Measurements from ENCODE around the gene ROBO2.

ROBO2 gene

DNA sequence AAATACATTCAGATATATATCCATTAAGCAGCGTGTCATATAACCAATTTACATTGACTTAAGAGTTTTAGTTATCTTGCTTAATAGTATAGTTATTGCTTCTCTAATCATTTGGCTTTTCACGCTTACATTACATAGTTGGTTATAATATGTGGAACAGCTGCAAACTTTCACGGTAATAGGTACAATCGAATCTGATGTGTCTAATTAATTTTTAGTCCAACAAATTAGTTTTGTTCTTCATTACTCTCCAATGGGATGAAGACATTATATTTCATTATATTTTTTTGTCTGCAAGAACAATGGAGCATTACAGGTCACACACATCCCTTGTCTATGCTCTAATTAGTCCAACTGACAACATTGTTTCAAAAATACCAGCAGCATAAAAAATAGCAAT lies 546.3 kb downstream of the ROBO2 start:
- no peak for DNase-seq (ENCODE audit: low read depth)

DNA sequence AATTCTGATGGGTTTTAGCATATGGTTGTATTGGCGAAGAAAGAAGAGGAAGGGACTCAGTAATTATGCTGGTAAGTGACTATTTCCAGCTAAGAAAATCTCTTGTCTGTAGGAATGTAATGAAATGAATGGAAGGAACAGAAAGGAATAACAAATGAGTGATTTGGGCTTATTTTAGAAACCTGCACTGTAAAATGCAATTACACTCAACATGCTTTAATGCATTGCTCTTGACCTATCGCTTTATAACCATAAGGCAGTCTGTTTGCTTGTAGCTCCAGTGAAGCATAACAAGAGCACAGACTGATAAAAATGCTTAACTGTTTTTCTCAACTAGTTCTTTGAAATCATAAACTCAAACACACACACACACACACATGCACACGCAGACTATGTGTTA lies 549.0 kb downstream of the ROBO2 start:
- no peak for DNase-seq (ENCODE audit: low read depth)

- no peak for DNase-seq (ENCODE audit: low read depth)
Observed at GRCh38 chr3:77590191-77590590, 550.3 kb downstream of the ROBO2 start.

- DNase-seq (ENCODE audit: low read depth), result no peak
Observed at GRCh38 chr3:77595371-77595870, 555.5 kb downstream of the ROBO2 start.

- DNase-seq (ENCODE audit: low read depth), result no peak
Observed at GRCh38 chr3:77599948-77600347, 560.0 kb downstream of the ROBO2 start.

- DNase-seq (ENCODE audit: low read depth), result no peak
Observed at GRCh38 chr3:77601823-77602415, 562.0 kb downstream of the ROBO2 start.

- no peak for DNase-seq (ENCODE audit: low read depth)
Observed at GRCh38 chr3:77602722-77603121, 562.8 kb downstream of the ROBO2 start.

- DNase-seq (ENCODE audit: low read depth), result no peak
Observed at GRCh38 chr3:77605308-77605707, 565.4 kb downstream of the ROBO2 start.

DNA sequence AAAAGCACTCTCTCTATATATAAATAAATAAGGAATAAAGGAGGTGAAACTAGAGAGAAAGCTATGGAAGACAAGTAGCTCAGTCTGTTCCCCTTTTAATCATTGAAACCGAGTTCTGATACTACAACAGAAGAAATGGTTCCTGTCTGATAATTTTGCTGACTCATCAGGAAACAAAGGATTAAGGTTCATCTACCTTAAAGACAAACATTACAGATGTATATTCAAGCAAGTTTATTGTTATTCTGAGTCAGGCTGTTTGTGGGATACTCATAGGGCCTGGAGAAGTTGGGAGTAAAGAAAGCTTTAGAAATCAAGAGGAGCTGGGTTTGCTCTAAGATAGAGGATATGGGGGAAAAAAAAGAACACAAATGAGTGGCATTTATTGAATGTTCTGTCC lies 566.0 kb downstream of the ROBO2 start:
- no peak for DNase-seq (ENCODE audit: low read depth)

- no peak for DNase-seq (ENCODE audit: low read depth)
Observed at GRCh38 chr3:77606372-77606771, 566.5 kb downstream of the ROBO2 start.

GRCh38 chr3:77618686-77619085 lies 578.8 kb downstream of the ROBO2 start:
- no peak for DNase-seq (ENCODE audit: low read depth)

- DNase-seq (ENCODE audit: low read depth), result no peak
Observed at GRCh38 chr3:77620009-77620408, 580.1 kb downstream of the ROBO2 start.

DNA sequence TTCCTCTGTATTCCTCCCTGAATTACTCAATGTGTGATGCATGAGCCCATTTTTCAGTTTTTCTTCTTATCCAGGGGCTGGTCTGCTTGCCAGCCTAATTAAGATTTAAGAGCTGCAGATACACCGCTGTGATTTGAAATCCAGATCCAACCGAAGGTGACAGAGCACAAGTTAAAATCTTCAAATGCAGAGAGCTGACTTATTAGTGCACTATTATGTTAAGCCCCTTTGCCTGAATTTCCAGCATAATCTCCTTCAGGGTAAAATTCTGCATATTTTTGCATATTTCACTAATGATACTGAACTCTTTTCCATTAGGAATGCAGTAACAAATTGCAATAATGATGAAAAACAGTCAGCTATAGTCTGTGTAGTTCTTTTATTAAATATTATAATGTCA lies 583.6 kb downstream of the ROBO2 start:
- DNase-seq (ENCODE audit: low read depth), result no peak

GRCh38 chr3:77626157-77626556 lies 586.3 kb downstream of the ROBO2 start:
- DNase-seq (ENCODE audit: low read depth), result no peak

DNA sequence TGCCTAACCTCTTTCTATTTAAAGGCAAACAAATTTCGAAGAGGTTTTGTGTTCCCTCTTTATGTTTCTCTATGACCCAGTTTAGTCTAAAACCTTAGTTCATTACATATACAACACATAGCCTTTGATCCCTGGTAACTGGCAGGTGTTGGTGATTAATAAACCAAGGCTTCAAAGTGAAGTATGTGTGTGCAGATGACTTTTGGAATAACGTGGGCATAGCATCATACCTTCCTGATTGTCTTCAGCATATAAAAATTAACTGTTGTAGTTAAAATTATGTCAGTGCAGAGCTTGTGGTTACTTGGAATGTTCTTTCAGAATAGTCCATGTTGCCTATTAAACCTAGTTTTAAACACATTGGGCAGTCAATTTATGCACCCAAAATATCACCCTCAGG lies 608.3 kb downstream of the ROBO2 start:
- DNase-seq (ENCODE audit: low read depth), result no peak

GRCh38 chr3:77648664-77649063 lies 608.8 kb downstream of the ROBO2 start:
- no peak for DNase-seq (ENCODE audit: low read depth)

GRCh38 chr3:77652624-77653023 lies 612.7 kb downstream of the ROBO2 start:
- DNase-seq (ENCODE audit: low read depth), result no peak

DNA sequence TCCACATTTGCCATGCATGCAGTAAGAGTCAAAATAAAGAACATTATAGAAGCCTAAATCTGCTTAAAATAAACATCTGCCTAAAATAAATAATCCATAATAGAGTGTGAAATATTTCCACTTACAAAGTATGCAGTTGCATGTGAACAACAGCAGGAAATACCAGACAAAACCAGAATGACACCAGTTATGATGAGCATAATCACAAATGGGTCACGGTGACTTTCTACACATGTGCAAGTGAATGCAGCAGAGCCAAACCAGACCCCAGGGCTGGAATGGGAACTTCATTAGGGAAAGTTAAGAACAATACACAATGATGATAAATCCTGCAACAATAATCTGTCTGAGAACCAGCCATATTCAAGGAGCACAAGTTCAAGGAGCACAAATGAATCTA lies 615.5 kb downstream of the ROBO2 start:
- no peak for DNase-seq (ENCODE audit: low read depth)

DNA sequence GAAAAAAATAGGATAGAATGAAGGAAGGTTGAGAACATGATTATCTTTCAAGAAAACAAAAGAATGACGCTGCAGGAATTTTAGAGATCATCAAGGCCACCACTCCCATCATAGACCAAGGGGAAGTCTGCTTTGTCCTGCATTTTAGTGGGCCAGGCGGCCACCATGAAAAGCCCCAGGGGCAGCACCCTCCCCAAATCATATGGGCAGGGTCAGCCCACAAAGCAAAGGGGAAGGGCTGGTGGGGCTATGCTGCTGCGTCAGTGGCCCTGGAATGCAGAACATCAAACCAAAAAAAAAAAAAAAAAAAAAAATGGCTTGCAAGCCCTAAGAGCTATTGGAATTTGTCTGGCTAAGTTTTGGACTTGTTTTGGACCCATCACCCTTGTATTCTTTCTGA lies 620.8 kb downstream of the ROBO2 start:
- no peak for DNase-seq (ENCODE audit: low read depth)

DNA sequence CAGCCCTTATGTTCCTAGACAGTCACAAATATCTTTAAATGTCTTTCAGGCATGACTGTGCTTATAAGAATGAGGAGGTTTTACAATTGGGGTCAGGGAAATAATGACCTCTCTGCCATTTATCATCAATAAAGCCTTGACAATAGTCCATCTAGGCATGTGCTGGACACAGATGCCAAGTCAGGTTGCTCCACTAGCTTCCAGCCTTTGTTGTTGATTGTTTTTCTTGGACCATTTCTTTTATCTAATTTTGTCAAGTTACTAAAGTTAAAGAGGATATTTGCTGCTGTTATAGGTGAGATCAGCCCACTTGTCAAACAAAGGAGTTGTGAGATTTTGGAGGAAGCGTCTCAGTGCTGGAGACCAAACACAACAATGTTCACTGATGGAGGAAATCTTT lies 628.0 kb downstream of the ROBO2 start:
- DNase-seq (ENCODE audit: low read depth), result no peak

GRCh38 chr3:77668376-77668775 lies 628.5 kb downstream of the ROBO2 start:
- no peak for DNase-seq (ENCODE audit: low read depth)

DNA sequence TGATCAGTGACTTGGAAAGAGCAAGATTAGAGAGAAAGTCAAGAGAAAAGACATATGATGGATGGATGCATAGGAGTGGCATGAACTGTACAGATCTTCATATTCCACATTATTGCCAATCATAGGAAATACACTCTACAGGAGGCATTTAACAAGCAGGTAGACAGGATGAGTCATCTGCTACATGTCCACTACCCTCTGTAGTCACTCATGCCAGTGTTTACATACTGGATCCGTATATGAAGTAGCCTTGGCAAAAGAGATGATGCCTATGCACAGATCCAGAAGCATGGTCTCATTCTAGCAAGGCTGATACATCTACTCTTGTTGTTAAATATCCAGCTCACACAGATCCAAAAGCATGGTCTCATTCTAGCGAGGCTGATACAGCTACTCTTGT lies 632.1 kb downstream of the ROBO2 start:
- DNase-seq (ENCODE audit: low read depth), result no peak

GRCh38 chr3:77682162-77682561 lies 642.3 kb downstream of the ROBO2 start:
- no peak for DNase-seq (ENCODE audit: low read depth)

- no peak for DNase-seq (ENCODE audit: low read depth)
Observed at GRCh38 chr3:77684115-77684514, 644.2 kb downstream of the ROBO2 start.

DNA sequence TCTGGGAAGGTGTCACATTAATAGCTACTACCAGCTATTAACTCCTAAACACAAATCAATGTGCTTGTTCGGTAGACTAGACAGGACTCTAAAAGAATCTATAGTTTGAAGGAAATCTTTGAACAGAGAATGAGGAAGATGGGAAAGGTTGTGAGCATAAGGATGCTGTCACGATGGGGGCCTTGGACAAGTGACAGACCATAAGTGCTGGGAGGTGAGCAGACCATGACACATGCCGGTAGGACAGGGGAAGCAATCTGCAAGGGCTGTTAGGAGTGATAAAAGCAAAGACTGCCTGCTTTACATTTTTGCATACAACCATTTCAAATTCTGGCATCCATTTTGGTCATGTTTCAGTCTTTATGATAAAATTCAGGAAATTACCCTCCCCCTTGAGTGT lies 645.8 kb downstream of the ROBO2 start:
- DNase-seq (ENCODE audit: low read depth), result no peak

Measured in activated T-cell treated with anti-CD3 and anti-CD28 coated beads for 1 hour (primary cell).